GM18951 (cell line): ENCODE measurements around the gene PCDHA1.
"Not testable (repeated sequence)": the region's sequence is repeated elsewhere in the genome, so short reads cannot be mapped to it uniquely, and the experiment has no call there.

Source experiments
- POLR2A ChIP-seq: IDR thresholded peaks from 4 replicates; pipeline ENCODE4 v1.6.1; 2011; ENCODE audit warnings: mild to moderate bottlenecking; ENCODE audit not compliant: insufficient read length, insufficient read depth; ENCODE audit errors: extremely low read depth
- in situ Hi-C: fragments of 300-500 bp; cut with MboI; formaldehyde crosslinking; loops from one replicate; pipeline ENCODE4 v1.12.0; 2022; ENCODE audit warnings: low sequenced_read_pairs, mixed read lengths, inconsistent platforms; ENCODE audit not compliant: unreplicated experiment

PCDHA1 gene

DNA sequence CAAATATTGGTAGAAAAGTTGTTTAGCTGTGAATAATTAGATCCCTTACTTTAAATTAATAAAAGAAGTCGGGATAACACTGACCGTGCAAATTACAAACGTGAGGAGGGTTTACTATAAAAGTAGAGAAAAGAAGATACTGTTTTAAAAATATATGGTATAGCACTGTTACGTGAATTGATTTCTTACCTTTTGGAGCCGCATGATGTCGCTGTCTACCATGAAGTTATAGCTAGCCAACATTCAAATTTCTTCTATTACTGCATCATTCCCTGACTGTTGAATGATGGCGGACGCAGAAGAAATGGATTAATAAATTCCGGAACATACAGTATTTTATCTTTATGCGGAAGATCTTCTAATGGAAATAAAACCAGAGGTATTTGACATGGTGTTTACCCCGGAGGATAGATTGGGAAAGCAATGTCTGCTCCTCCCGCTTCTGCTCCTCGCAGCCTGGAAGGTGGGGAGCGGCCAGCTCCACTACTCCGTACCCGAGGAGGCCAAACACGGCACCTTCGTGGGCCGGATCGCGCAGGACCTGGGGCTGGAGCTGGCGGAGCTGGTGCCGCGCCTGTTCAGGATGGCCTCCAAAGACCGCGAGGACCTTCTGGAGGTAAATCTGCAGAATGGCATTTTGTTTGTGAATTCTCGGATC lies 41.9 kb downstream of the PCDHA1 start, which contains the start of gene PCDHA6:
PCDHA6 (plus strand) TSS at position 257 of the 658 bp plus-strand sequence; CDS start at position 389, 132 bp downstream.
- in situ Hi-C loops = no loop called here
- TF ChIP-seq POLR2A = no peak

DNA sequence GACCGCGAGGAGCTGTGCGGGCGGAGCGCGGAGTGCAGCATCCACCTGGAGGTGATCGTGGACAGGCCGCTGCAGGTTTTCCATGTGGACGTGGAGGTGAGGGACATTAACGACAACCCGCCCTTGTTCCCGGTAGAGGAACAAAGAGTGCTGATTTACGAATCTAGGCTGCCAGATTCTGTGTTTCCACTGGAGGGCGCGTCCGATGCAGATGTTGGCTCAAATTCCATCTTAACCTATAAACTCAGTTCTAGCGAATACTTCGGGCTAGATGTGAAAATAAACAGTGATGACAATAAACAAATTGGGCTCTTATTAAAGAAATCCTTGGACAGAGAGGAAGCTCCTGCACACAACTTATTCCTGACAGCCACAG lies 42.4 kb downstream of the PCDHA1 start:
- no peak for TF ChIP-seq POLR2A
- in situ Hi-C loops = no loop called here

DNA sequence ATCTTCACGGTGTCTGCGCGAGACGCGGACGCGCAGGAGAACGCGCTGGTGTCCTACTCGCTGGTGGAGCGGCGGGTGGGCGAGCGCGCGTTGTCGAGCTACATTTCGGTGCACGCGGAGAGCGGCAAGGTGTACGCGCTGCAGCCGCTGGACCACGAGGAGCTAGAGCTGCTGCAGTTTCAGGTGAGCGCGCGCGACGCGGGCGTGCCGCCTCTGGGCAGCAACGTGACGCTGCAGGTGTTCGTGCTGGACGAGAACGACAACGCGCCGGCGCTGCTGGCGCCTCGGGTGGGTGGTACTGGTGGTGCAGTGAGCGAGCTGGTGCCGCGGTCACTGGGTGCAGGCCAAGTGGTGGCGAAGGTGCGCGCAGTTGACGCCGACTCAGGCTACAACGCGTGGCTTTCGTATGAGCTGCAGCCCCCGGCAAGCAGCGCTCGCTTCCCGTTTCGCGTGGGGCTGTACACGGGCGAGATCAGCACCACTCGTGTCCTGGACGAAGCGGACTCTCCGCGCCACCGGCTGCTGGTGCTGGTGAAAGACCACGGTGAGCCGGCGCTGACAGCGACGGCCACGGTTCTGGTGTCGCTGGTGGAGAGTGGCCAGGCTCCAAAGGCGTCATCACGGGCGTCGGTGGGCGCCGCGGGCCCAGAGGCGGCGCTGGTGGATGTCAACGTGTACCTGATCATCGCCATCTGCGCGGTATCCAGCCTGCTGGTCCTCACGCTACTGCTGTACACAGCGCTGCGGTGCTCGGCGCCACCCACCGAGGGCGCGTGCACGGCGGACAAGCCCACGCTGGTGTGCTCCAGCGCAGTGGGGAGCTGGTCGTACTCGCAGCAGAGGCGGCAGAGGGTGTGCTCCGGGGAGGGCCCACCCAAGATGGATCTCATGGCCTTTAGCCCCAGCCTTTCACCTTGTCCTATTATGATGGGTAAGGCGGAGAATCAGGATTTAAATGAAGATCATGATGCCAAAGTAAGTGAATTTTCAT lies 43.9 kb downstream of the PCDHA1 start:
- in situ Hi-C loops = not testable (repeated sequence)

DNA sequence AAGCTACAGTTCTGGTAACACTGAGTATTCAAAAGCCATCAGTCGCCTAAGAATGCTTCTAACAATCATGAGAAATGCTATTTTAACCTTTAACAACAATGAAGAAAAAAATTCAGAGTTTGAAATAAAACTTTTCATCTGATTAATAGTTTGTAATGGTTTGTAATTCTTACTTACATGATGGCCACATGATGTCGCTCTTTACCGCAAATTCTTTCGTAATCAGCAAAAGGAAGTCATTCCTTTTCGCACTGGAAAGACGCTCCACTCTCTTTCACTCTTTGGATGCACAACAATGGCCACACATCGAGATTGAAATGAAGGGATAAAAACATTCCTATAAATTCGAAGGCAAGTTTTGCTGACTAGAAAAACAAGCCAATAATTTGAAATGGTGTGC lies 48.1 kb downstream of the PCDHA1 start, which contains the start of gene PCDHA7:
PCDHA7 (plus strand) TSS at position 277 of the 400 bp plus-strand sequence; CDS start at position 392, 115 bp downstream.
- in situ Hi-C loops = no loop called here
- no peak for TF ChIP-seq POLR2A

DNA sequence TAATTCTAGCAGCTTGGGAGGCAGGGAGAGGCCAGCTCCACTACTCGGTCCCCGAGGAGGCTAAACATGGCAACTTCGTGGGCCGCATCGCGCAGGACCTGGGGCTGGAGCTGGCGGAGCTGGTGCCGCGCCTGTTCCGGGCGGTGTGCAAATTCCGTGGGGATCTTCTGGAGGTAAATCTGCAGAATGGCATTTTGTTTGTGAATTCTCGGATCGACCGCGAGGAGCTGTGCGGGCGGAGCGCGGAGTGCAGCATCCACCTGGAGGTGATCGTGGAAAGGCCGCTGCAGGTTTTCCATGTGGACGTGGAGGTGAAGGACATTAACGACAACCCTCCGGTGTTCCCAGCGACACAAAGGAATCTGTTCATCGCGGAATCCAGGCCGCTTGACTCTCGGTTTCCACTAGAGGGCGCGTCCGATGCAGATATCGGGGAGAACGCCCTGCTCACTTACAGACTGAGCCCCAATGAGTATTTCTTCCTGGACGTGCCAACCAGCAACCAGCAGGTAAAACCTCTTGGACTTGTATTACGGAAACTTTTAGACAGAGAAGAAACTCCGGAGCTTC lies 48.6 kb downstream of the PCDHA1 start:
- in situ Hi-C loops = not testable (repeated sequence)

DNA sequence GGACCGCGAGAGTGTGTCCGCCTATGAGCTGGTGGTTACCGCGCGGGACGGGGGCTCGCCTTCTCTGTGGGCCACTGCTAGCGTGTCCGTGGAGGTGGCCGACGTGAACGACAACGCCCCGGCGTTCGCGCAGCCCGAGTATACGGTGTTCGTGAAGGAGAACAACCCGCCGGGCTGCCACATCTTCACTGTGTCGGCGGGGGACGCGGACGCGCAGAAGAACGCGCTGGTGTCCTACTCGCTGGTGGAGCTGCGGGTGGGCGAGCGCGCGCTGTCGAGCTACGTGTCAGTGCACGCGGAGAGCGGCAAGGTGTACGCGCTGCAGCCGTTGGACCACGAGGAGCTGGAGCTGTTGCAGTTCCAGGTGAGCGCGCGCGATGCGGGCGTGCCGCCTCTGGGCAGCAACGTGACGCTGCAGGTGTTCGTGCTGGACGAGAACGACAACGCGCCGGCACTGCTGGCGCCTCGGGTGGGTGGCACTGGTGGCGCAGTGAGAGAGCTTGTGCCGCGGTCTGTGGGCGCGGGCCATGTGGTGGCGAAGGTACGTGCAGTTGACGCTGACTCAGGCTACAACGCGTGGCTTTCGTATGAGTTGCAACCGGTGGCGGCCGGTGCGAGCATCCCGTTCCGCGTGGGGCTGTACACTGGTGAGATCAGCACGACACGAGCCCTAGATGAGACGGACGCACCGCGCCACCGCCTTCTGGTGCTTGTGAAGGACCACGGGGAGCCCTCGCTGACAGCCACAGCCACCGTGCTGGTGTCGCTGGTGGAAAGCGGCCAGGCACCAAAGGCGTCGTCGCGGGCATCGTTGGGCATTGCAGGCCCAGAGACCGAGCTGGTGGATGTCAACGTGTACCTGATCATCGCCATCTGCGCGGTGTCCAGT lies 49.9 kb downstream of the PCDHA1 start:
- TF ChIP-seq POLR2A = no peak
- in situ Hi-C loops = no loop called here

DNA sequence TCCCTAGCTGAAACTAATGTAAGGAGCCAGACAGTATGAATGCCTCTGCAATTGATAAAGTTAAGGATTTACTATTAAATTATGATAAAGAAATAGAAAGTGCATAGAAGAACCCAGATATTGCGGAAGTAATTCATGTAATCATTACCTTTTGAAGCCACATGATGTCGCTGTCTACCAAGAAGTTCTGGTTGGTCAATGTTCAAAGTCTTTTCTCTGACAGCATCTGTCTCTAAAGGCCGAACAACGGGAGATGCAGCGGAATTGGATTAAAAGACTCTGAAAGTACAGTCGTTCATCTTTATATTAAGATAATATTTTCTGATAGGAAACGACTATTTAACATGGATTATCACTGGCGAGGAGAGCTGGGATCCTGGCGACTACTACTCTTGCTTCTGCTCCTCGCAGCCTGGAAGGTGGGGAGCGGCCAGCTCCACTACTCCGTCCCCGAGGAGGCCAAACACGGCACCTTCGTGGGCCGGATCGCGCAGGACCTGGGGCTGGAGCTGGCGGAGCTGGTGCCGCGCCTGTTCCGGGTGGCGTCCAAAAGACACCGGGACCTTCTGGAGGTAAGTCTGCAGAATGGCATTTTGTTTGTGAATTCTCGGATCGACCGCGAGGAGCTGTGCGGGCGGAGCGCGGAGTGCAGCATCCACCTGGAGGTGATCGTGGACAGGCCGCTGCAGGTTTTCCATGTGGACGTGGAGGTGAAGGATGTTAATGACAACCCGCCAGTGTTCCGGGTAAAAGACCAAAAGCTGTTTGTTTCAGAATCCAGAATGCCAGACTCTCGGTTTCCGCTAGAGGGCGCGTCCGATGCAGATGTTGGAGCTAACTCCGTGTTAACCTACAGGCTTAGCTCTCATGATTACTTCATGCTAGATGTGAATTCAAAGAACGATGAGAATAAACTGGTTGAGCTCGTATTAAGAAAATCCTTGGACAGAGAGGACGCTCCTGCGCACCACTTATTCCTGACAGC lies 55.3 kb downstream of the PCDHA1 start, which contains the start of gene PCDHA8:
PCDHA8 (plus strand) TSS at position 210 of the 985 bp plus-strand sequence; CDS start at position 345, 135 bp downstream.
- in situ Hi-C loops = no loop called here

DNA sequence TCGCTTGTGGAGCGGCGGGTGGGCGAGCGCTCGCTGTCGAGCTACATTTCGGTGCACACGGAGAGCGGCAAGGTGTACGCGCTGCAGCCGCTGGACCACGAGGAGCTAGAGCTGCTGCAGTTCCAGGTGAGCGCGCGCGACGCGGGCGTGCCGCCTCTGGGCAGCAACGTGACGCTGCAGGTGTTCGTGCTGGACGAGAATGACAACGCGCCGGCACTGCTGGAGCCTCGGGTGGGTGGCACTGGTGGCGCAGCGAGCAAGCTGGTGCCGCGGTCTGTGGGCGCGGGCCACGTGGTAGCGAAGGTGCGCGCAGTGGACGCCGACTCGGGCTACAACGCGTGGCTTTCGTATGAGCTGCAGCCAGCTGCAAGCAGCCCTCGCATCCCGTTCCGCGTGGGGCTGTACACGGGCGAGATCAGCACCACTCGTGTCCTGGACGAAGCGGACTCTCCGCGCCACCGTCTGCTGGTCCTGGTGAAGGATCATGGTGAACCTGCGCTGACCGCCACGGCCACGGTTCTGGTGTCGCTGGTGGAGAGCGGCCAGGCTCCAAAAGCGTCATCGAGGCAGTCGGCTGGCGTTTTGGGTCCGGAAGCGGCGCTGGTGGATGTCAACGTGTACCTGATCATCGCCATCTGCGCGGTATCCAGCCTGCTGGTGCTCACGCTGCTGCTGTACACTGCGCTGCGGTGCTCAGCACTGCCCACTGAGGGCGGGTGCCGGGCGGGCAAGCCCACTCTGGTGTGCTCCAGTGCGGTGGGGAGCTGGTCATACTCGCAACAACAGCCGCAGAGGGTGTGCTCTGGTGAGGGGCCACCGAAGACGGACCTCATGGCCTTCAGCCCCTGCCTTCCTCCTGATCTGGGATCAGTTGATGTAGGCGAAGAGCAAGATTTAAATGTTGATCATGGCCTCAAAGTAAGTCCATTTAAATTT lies 57.1 kb downstream of the PCDHA1 start:
- in situ Hi-C loops = no loop called here
- TF ChIP-seq POLR2A = no peak

More for the DNA sequence above, 55.3 kb downstream of the PCDHA1 start, which contains the start of gene PCDHA8:
- no peak for TF ChIP-seq POLR2A

DNA sequence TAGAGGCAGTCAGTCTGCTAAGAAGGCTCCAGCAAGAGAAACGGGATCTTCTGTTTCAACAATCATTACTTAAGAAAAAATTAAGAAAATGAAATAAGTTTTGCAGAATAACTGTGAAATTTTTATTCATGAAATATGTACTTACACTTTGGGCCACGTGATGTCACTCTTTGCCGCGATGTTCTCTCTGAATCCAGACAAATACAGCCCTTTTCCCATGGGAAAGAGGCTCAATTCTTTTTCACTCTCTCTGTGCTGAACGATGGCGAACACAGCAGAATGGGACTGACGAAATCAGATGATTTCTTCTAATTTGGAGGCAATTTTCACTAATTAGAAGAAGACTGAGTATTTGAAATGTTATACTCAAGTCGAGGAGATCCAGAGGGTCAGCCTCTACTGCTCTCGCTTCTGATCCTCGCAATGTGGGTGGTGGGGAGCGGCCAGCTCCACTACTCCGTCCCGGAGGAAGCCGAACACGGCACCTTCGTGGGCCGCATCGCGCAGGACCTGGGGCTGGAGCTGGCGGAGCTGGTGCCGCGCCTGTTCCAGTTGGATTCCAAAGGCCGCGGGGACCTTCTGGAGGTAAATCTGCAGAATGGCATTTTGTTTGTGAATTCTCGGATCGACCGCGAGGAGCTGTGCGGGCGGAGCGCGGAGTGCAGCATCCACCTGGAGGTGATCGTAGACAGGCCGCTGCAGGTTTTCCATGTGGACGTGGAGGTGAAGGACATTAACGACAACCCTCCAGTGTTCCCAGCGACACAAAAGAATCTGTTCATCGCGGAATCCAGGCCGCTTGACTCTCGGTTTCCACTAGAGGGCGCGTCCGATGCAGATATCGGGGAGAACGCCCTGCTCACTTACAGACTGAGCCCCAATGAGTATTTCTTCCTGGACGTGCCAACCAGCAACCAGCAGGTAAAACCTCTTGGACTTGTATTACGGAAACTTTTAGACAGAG lies 62.5 kb downstream of the PCDHA1 start, which contains the start of gene PCDHA9:
PCDHA9 (plus strand) TSS at position 244 of the 964 bp plus-strand sequence; CDS start at position 358, 114 bp downstream.
- in situ Hi-C loops = not testable (repeated sequence)

DNA sequence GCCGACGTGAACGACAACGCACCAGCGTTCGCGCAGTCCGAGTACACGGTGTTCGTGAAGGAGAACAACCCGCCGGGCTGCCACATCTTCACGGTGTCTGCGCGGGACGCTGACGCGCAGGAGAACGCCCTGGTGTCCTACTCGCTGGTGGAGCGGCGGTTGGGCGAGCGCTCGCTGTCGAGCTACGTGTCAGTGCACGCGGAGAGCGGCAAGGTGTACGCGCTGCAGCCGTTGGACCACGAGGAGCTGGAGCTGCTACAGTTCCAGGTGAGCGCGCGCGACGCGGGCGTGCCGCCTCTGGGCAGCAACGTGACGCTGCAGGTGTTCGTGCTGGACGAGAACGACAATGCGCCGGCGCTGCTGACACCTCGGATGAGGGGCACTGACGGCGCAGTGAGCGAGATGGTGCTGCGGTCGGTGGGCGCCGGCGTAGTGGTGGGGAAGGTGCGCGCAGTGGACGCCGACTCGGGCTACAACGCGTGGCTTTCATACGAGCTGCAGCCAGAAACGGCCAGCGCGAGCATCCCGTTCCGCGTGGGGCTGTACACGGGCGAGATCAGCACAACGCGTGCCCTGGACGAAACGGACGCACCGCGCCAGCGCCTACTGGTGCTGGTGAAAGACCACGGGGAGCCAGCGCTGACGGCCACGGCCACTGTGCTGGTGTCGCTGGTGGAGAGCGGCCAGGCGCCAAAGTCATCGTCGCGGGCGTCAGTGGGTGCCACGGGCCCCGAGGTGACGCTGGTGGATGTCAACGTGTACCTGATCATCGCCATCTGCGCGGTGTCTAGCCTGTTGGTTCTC lies 64.1 kb downstream of the PCDHA1 start:
- in situ Hi-C loops = not testable (repeated sequence)
